Measurements from ENCODE around the gene NDUFV2.

DNA sequence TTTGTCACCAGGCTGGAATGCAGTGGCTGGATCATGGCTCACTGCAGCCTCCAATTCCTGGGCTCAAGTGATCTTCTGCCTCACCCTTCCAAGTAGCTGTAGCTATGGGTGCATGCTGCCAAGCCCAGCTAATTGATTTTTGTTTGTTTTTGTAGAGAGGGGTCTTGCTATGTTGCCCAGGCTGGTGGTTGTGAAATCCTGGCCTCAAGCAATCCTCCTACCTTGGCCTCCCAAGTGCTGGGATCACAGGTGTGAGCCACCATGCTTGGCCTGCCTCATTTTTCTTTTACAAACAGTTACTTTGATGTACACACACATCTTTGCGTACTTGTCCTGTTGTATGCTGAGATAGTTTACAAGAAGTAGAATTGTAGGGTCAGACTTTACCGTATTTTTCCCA, 21.0 kb downstream of the NDUFV2 start:
- no peak for TF ChIP-seq POLR2AphosphoS5 (IDR thresholded peaks at IDR 0.05; ENCODE audit: borderline replicate concordance, low read depth, low read length)
- TF ChIP-seq EZH2 (IDR thresholded peaks at IDR 0.05), result no peak
- TF ChIP-seq FOXP2 (optimal IDR thresholded peaks at IDR 0.05; ENCODE audit: control extremely low read depth, extremely low read length, insufficient read depth), result no peak

Data from SK-N-MC (cell line).